Thyroid gland (tissue), 4 donors: ENCODE results near the gene TUBA1C. TPM values are rescaled to one million over a fixed set of nuclear protein-coding genes. Genes with fewer than 3 reads are reported as not detected.
"Not testable (repeated sequence)": the region's sequence is repeated elsewhere in the genome, so short reads cannot be mapped to it uniquely, and the experiment has no call there.

ENCODE experiments used
- DNase-seq, 2 donors: peaks; one replicate each; pipeline ENCODE4 v3.0.0-alpha.2; 2019
- H3K27ac ChIP-seq, 3 donors: fragments of 200-600 bp; sonication (generic); 1 replicate in 2 of 3; 2 replicates in 1 of 3; pipeline ENCODE4 v1.5.1; 2016 to 2019; ENCODE audit warnings: mild to moderate bottlenecking in 1 of 3, moderate library complexity in 1 of 3
- H3K27me3 ChIP-seq: fragments of 200-600 bp; sonication (generic); one replicate; pipeline ENCODE4 v1.5.1; 2019
- H3K36me3 ChIP-seq, 2 donors: fragments of 200-600 bp; sonication (generic); one replicate each; pipeline ENCODE4 v1.5.1; 2016 to 2019
- H3K4me1 ChIP-seq, 2 donors: fragments of 200-600 bp; sonication (generic); one replicate each; pipeline ENCODE4 v1.5.1; 2017 to 2019
- H3K4me3 ChIP-seq, 3 donors: fragments of 200-600 bp; sonication (generic); replicated peaks in 1 of 3; 1 replicate in 2 of 3; 2 replicates in 1 of 3; pipeline ENCODE4 v1.5.1; 2016; ENCODE audit warnings: mild to moderate bottlenecking in 1 of 3
- H3K9me3 ChIP-seq: fragments of 200-600 bp; sonication (generic); one replicate; pipeline ENCODE4 v1.5.1; 2017
- POLR2A ChIP-seq, 2 donors: fragments of 450-650 bp; IDR thresholded peaks; one replicate each; pipeline ENCODE4 v1.6.1; 2017; ENCODE audit warnings: antibody characterized with exemption in 2 of 2, mild to moderate bottlenecking in 2 of 2, moderate library complexity in 1 of 2
- WGBS, 2 donors: methylation state at CpG; one replicate each; pipeline ENCODE4 v1.1.5; 2017; 5-methylcytosine and 5-hydroxymethylcytosine counted together
- intact Hi-C: fragments of 100-400 bp; cut with DNase I; formaldehyde crosslinking; loops from one replicate; pipeline ENCODE4 v1.15.1; 2023
- total RNA-seq, 4 donors: library from RNA; depleted of rRNA; stranded (reverse); fragments of >200 nt; gene quantifications; one replicate each; pipeline ENCODE4 v1.2.3, GENCODE V29; 2016
- TF ChIP-seq, protein P1 (sequence below), 6 experiments: fragments of 200-600 bp in 3 of 6; fragments of 450-650 bp in 3 of 6; sonication (generic) in 3 of 6; IDR thresholded peaks; one replicate each; pipeline ENCODE4 v1.5.1; 2016 to 2019; ENCODE audit warnings: antibody characterized with exemption in 6 of 6, mild to moderate bottlenecking in 2 of 6, inconsistent platforms in 1 of 6, moderate library complexity in 1 of 6

The TUBA1C gene
- total RNA-seq, 4 donors from 2014 or later = 80.6 to 385 (median 212) TPM

DNA sequence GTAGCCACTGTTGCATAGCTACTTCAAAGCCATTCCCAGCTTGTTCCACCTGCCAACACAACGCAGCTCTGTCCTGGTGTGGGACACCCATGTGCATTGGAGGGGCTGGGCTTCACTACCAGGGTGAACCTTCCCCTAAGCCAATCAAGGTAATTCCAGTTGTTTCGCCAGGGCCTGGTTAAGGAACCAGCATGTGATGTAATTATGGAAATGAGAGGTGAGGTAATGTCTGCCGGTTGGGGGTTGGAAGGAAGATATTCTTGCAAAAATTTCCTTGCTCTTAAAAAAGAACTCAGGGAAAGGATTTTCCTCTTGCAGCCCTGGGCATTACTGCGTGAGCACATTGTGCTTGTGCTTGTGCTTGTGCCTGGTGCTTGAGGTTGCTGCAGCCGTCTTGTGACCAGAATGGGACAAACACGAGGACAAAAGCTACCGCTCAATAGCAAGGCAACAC lies 14.9 kb downstream of the TUBA1C start:
- H3K36me3 ChIP-seq = no peaks in the 10 kb centered on the region
- WGBS, 2 donors = 53 to 60% methylated on average over 7 of the region's 7 CpGs
- intact Hi-C loops = no loop called here
- no peaks in the 10 kb centered on the region for H3K4me1 ChIP-seq
- H3K9me3 ChIP-seq = no peaks in the 10 kb centered on the region
- H3K27me3 ChIP-seq = no peaks in the 10 kb centered on the region
- H3K27ac ChIP-seq = no peak overlapping the region
- DNase-seq = no peak
- TF ChIP-seq POLR2A (IDR thresholded peaks at IDR 0.05) = no peak
- TF ChIP-seq, protein P1, sequence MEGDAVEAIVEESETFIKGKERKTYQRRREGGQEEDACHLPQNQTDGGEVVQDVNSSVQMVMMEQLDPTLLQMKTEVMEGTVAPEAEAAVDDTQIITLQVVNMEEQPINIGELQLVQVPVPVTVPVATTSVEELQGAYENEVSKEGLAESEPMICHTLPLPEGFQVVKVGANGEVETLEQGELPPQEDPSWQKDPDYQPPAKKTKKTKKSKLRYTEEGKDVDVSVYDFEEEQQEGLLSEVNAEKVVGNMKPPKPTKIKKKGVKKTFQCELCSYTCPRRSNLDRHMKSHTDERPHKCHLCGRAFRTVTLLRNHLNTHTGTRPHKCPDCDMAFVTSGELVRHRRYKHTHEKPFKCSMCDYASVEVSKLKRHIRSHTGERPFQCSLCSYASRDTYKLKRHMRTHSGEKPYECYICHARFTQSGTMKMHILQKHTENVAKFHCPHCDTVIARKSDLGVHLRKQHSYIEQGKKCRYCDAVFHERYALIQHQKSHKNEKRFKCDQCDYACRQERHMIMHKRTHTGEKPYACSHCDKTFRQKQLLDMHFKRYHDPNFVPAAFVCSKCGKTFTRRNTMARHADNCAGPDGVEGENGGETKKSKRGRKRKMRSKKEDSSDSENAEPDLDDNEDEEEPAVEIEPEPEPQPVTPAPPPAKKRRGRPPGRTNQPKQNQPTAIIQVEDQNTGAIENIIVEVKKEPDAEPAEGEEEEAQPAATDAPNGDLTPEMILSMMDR (IDR thresholded peaks at IDR 0.05) = no peak
- H3K4me3 ChIP-seq = no peak overlapping the region

DNA sequence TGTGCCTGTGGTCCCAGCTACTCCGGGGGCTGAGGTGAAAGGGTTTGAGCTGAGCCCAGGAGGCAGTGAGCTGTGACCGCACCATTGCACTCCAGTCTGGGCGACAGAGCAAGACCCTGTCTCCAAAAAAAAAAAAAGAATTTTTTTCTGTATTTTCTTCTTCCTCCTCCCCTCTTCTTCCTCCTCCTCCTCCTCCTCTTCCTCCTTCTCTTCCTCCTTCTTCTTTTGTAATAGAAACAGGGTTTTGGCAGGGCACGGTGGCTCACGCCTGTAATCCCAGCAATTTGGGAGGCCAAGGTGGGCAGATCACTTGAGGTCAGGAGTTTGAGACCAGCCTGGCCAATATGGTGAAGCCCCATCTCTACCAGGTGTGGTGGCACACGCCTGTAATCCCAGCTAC lies 15.7 kb downstream of the TUBA1C start:
- H3K27me3 ChIP-seq, intact Hi-C loops, H3K9me3 ChIP-seq, H3K36me3 ChIP-seq, DNase-seq, H3K4me3 ChIP-seq, H3K27ac ChIP-seq, H3K4me1 ChIP-seq: not testable (repeated sequence)
- 68 to 71% methylated on average over 6 of the region's 6 CpGs for WGBS, 2 donors

DNA sequence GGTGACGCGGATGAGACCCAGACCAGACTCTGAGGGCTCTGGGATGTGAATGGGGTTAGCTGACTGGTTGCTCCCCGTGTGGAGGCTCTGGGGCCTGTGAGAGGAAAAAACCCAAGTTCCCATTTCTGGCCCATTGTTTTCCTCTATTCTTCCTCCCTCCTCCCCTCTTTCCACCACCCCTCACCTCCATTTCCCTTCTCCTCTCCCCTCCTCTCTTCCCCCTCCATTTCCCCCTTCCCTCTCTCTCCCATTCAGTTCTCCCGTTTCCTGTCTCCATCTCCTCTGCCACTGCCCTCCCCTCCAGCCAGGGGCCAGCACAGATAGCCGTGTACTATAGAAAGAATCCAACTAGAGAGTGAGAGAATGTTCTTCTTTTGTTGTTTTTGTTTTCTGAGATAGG lies 17.4 kb downstream of the TUBA1C start:
- Histone ChIP-seq H3K27me3 (no peaks in the 10 kb centered on the region), H3K9me3 (no peaks in the 10 kb centered on the region), H3K36me3 (no peaks in the 10 kb centered on the region), H3K4me3 (no peak overlapping the region), H3K4me1 (no peaks in the 10 kb centered on the region), H3K27ac (no peak overlapping the region)
- TF ChIP-seq POLR2A (IDR thresholded peaks at IDR 0.05) = no peak
- TF ChIP-seq, protein P1 (IDR thresholded peaks at IDR 0.05) = no peak
- no peak for DNase-seq
- 80 to 81% methylated on average over 5 of the region's 5 CpGs for WGBS, 2 donors
- intact Hi-C loops = no loop called here

DNA sequence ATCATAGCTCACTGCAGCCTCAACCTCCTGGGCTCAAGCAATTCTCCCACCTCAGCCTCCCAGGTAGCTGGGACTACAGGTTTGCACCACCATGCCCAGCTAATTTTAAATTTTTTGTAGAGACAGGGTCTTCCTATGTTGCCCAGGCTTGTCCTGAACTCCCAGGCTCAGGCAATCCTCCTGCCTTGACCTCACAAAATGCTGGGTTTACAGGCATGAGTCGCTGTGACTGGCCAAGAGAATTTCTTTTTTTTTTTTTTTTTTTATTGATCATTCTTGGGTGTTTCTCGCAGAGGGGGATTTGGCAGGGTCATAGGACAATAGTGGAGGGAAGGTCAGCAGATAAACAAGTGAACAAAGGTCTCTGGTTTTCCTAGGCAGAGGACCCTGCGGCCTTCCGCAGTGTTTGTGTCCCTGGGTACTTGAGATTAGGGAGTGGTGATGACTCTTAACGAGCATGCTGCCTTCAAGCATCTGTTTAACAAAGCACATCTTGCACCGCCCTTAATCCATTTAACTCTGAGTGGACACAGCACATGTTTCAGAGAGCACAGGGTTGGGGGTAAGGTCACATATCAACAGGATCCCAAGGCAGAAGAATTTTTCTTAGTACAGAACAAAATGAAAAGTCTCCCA lies 18.0 kb downstream of the TUBA1C start:
- intact Hi-C loops = not testable (repeated sequence)

DNA sequence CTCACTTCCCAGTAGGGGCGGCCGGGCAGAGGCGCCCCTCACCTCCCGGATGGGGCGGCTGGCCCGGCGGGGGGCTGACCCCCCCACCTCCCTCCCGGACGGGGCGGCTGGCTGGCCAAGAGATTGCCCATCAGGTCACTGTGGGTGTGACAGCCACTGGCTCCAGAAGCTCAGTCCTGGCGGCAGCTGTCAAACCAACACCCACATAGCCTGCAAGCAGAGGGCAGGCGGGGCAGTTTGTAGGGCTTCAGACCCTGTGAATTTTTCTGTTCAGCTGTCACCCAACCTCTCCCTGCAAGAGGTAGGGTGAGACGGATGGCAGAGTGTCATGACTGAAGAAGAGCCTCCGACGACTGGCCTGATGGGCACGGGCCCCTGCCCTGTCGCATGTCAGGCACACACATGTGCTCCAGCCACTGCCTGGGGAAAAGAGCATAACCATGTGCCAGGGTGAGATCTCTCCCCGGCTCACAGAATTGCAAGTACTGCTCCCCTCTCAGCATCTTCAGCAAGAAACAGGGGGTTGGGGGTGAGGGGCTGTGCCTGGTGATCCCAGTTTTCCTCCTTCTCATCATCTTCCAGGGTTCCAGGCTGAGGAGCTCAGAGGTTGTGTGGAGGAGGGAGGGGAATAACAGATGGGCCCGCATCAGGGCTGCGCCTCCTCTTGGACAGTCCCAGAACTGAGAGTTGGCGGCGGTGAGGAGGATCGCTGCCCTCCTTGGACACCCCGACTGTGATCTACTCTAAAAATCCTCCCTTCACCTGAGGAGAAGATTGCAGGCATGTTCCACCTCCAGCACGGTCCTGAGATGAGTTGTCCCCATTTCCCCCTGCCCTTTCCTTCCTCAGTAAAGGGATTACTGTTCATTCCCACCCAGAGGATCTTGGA lies 18.9 kb downstream of the TUBA1C start:
- Histone ChIP-seq H3K36me3 (no peaks in the 10 kb centered on the region), H3K9me3 (no peaks in the 10 kb centered on the region), H3K4me3 (no peak overlapping the region), H3K4me1 (no peaks in the 10 kb centered on the region), H3K27me3 (no peaks in the 10 kb centered on the region), H3K27ac (no peak overlapping the region)
- no peak for DNase-seq
- intact Hi-C loops = no loop called here
- TF ChIP-seq POLR2A (IDR thresholded peaks at IDR 0.05) = no peak
- TF ChIP-seq, protein P1 (IDR thresholded peaks at IDR 0.05) = no peak
- 81 to 87% methylated on average over 15 to 17 of the region's 25 CpGs for WGBS, 2 donors

More for the DNA sequence above, 18.0 kb downstream of the TUBA1C start:
- H3K4me3 ChIP-seq, H3K9me3 ChIP-seq, DNase-seq, H3K36me3 ChIP-seq, H3K27ac ChIP-seq, H3K4me1 ChIP-seq, H3K27me3 ChIP-seq: not testable (repeated sequence)
- 71 to 79% methylated on average over 2 to 3 of the region's 6 CpGs for WGBS, 2 donors

DNA sequence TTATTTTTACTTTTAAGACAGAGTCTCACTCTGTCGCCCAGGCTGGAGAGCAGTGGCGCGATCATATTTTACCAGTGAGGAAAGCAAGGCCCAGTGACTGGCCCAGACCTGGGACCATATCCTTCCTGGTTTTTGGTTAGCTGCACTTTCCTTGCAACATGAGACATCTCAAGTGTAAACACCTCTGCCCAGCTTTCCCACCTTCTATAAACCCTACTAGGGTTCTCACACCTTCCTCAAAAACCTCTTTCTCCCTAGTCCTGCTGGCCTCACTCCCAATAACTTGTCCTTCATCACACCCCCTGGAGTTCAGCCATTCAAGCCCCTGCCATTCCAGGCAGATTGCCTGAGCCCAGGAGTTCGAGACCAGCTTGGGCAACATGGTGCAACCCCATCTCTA lies 19.8 kb downstream of the TUBA1C start:
- no peak for DNase-seq
- H3K27me3 ChIP-seq = no peaks in the 10 kb centered on the region
- no peaks in the 10 kb centered on the region for H3K36me3 ChIP-seq
- H3K9me3 ChIP-seq = no peaks in the 10 kb centered on the region
- TF ChIP-seq, protein P1 (IDR thresholded peaks at IDR 0.05) = no peak
- TF ChIP-seq POLR2A (IDR thresholded peaks at IDR 0.05) = no peak
- WGBS, 2 donors = 77 to 94% methylated on average over 4 of the region's 4 CpGs
- no peak overlapping the region for H3K4me3 ChIP-seq
- intact Hi-C loops = no loop called here
- no peaks in the 10 kb centered on the region for H3K4me1 ChIP-seq
- no peak overlapping the region for H3K27ac ChIP-seq
